ENCODE data around the gene ZNF57. TPM values are rescaled to one million over a fixed set of nuclear protein-coding genes. Genes with fewer than 3 reads are reported as not detected.

Gene ZNF57
- total and polyA plus RNA-seq, 9 of the 15 experiments (the other 6 are each of a cell fraction or from before 2014, with no cell fraction given): 3.9 to 13.5 (median 7.8) TPM

DNA sequence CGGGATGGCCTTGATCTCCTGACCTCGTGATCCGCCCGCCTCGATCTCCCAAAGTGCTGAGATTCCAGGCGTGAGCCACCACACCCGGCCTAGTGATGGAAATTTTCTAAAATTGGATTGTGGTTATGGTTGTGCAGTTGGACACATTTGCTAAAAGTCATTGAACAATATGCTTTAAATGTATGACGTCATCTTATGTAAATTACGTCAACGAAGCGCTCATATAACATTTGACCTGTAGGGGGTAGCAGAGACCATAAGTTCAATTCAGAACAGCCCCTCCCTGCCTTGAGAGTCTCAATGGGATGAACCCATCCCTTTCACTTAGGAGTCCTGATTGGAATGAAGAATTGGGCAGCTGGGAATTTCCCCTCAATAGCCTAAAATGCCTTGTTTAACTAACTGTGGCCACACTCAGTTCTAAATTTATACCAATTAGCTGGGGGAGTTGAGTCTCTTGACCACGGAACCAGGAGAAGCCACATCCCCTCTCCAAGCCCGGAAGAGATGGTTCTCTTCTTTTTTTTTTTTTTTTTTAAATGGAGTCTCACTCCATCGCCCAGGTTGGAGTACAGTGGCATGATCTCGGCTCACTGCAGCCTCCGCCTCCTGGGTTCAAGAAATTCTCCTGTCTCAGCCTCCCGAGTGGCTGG, 61.4 kb downstream of the ZNF57 start (continued):
- TF ChIP-seq, protein P1, sequence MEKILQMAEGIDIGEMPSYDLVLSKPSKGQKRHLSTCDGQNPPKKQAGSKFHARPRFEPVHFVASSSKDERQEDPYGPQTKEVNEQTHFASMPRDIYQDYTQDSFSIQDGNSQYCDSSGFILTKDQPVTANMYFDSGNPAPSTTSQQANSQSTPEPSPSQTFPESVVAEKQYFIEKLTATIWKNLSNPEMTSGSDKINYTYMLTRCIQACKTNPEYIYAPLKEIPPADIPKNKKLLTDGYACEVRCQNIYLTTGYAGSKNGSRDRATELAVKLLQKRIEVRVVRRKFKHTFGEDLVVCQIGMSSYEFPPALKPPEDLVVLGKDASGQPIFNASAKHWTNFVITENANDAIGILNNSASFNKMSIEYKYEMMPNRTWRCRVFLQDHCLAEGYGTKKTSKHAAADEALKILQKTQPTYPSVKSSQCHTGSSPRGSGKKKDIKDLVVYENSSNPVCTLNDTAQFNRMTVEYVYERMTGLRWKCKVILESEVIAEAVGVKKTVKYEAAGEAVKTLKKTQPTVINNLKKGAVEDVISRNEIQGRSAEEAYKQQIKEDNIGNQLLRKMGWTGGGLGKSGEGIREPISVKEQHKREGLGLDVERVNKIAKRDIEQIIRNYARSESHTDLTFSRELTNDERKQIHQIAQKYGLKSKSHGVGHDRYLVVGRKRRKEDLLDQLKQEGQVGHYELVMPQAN (IDR thresholded peaks at IDR 0.05; ENCODE audit: borderline replicate concordance): no peak
- TF ChIP-seq, protein P2, sequence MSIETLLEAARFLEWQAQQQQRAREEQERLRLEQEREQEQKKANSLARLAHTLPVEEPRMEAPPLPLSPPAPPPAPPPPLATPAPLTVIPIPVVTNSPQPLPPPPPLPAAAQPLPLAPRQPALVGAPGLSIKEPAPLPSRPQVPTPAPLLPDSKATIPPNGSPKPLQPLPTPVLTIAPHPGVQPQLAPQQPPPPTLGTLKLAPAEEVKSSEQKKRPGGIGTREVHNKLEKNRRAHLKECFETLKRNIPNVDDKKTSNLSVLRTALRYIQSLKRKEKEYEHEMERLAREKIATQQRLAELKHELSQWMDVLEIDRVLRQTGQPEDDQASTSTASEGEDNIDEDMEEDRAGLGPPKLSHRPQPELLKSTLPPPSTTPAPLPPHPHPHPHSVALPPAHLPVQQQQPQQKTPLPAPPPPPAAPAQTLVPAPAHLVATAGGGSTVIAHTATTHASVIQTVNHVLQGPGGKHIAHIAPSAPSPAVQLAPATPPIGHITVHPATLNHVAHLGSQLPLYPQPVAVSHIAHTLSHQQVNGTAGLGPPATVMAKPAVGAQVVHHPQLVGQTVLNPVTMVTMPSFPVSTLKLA (conservative IDR thresholded peaks at IDR 0.05): peak in 1 of 2 experiments; percentile 54; a peak in 2 of 4 replicates
- TF ChIP-seq ZNF274 (IDR thresholded peaks at IDR 0.05; ENCODE audit: borderline replicate concordance, low read depth, low read length) (no peak), MTF1 (CRISPR knock-in tag; IDR thresholded peaks at IDR 0.05; ENCODE audit: borderline replicate concordance) (no peak), CEBPB (tag; IDR thresholded peaks at IDR 0.05) (peak; percentile 65), PHB2 (IDR thresholded peaks at IDR 0.05; ENCODE audit: low read depth) (no peak), CEBPG (CRISPR knock-in tag; IDR thresholded peaks at IDR 0.05) (no peak), CEBPG (tag; conservative IDR thresholded peaks at IDR 0.05 in 1 of 2, IDR thresholded peaks at IDR 0.05 in 1 of 2) (peak; percentile 78 to 80), TCFL5 (CRISPR knock-in tag; conservative IDR thresholded peaks at IDR 0.05) (no peak), ZEB2 (IDR thresholded peaks at IDR 0.05) (peak; percentile 28; the same call in 1 of the 2 replicates), ZNF12 (CRISPR knock-in tag; IDR thresholded peaks at IDR 0.05) (no peak), ZNF146 (CRISPR knock-in tag; IDR thresholded peaks at IDR 0.05; ENCODE audit: unreplicated experiment) (no peak)
- TF ChIP-seq, protein P3, sequence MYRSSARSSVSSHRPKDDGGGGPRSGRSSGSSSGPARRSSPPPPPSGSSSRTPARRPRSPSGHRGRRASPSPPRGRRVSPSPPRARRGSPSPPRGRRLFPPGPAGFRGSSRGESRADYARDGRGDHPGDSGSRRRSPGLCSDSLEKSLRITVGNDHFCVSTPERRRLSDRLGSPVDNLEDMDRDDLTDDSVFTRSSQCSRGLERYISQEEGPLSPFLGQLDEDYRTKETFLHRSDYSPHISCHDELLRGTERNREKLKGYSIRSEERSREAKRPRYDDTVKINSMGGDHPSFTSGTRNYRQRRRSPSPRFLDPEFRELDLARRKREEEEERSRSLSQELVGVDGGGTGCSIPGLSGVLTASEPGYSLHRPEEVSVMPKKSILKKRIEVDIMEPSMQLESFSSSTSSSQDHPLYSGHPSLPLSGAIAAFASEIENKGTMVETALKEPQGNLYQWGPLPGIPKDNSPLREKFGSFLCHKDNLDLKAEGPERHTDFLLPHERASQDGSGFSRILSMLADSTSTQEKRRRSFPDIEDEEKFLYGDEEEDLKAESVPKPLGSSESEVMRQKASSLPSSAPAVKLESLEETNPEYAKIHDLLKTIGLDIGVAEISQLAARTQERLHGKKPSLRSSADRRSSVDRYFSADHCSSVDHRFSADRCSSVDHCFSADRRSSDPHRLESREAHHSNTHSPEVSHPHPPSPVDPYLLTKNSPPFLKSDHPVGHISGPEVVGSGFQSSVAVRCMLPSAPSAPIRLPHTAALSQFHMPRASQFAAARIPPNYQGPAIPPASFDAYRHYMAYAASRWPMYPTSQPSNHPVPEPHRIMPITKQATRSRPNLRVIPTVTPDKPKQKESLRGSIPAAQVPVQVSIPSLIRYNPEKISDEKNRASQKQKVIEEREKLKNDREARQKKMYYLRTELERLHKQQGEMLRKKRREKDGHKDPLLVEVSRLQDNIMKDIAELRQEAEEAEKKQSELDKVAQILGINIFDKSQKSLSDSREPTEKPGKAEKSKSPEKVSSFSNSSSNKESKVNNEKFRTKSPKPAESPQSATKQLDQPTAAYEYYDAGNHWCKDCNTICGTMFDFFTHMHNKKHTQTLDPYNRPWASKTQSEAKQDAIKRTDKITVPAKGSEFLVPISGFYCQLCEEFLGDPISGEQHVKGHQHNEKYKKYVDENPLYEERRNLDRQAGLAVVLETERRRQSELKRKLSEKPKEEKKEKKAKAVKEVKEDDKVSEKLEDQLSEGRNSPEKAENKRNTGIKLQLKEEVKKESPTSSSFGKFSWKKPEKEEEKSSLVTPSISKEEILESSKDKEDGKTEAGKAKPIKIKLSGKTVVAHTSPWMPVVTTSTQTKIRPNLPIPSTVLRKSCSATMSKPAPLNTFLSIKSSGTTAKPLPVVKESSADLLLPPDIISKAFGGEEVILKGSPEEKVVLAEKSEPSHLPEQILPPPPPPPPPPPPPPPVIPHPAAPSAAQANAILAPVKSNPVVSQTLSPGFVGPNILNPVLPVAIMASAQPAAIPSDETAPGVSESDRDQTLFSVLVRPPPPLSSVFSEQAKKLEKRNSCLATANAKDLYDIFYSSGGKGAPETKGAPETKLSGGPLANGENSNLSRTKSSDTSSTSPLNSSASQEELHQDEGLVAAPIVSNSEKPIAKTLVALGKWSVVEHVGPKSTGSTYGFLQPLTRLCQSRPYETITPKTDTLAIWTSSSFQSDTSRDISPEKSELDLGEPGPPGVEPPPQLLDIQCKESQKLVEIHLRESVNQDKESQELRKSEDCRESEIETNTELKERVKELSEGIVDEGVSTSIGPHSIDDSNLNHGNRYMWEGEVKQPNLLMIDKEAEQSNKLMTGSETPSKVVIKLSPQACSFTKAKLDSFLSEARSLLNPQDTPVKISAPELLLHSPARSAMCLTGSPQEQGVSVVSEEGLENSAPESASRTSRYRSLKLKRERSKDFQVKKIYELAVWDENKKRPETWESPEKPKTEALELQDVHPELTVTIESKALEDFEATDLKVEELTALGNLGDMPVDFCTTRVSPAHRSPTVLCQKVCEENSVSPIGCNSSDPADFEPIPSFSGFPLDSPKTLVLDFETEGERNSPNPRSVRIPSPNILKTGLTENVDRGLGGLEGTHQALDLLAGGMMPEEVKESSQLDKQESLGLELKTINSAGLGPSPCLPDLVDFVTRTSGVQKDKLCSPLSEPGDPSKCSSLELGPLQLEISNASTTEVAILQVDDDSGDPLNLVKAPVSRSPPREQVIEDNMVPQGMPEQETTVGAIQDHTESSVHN (IDR thresholded peaks at IDR 0.05; ENCODE audit: borderline replicate concordance in 1 of 2, low read depth in 1 of 2): no peak
- TF ChIP-seq, protein P4, sequence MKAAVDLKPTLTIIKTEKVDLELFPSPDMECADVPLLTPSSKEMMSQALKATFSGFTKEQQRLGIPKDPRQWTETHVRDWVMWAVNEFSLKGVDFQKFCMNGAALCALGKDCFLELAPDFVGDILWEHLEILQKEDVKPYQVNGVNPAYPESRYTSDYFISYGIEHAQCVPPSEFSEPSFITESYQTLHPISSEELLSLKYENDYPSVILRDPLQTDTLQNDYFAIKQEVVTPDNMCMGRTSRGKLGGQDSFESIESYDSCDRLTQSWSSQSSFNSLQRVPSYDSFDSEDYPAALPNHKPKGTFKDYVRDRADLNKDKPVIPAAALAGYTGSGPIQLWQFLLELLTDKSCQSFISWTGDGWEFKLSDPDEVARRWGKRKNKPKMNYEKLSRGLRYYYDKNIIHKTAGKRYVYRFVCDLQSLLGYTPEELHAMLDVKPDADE (conservative IDR thresholded peaks at IDR 0.05; ENCODE audit: control insufficient read depth, low read depth, low read length): no peak

All from K562 (cell line).